ENCODE results near the gene SASH1.
"Not testable (repeated sequence)": the region's sequence is repeated elsewhere in the genome, so short reads cannot be mapped to it uniquely, and the experiment has no call there.

Gene SASH1

DNA sequence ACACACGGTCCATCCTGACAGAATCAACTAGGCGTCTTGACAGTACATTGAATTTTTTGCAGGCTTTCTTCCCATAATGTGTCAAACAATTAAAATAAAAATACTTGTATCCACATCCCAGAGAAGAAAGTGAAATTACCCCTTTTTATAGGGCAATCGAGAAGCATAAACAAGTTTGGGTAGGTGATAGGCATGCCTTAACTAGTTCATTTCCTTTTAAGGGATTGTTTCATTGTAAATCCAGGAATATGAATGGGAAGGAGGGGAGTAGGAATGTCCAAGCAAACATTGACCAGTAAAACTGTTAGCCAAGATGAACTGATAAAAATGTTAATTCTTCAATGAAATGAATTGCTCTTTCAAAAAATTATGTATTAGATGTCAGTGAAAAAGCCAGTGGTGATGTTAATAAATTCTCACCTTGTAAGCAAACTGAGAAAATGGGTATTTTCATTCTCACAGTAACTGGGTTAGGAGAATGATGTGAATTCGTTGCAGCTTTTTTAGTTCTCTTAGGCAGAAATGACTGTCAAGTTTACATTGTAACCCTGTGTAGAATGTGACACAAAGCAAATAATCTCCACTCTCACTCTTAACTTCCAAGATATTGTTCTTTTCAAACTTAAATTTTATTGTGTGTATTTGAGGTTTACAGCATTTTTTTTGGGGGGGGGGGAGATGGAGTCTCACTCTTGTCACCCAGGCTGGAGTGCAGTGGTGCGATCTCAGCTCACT lies 31.6 kb downstream of the SASH1 start:
- Mint-ChIP-seq H3K27me3 (peaks cover 15% of the 10 kb centered on the region), H3K36me3 (no peaks in the 10 kb centered on the region), H3K9me3 (peaks cover 4% of the 10 kb centered on the region), H3K27ac (no peak overlapping the region), H3K4me1 (no peaks in the 10 kb centered on the region), H3K4me3 (no peak overlapping the region)
- ATAC-seq = no peak

DNA sequence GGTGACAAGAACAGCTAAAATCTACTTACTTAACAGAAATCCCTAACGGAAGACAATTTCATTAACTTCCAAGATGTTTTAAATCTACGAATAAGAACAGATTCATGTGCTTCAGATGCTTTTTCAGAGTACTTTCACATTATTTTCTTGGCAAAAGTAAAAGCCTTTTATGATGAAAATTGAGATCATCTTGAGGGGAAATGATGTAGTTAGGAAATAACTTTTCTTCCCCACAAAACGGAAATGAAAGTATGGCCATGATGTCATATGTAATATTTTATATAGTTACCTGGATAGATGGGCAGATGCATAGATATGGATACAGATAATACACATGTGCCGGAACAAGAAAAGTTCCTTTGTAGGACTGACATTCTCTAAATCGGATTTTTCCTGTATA lies 32.8 kb downstream of the SASH1 start:
- Mint-ChIP-seq H3K27ac (no peak overlapping the region), H3K27me3 (peaks cover 4% of the 10 kb centered on the region), H3K4me1 (no peaks in the 10 kb centered on the region), H3K4me3 (no peak overlapping the region), H3K36me3 (no peaks in the 10 kb centered on the region), H3K9me3 (peaks cover 4% of the 10 kb centered on the region)
- ATAC-seq = no peak

DNA sequence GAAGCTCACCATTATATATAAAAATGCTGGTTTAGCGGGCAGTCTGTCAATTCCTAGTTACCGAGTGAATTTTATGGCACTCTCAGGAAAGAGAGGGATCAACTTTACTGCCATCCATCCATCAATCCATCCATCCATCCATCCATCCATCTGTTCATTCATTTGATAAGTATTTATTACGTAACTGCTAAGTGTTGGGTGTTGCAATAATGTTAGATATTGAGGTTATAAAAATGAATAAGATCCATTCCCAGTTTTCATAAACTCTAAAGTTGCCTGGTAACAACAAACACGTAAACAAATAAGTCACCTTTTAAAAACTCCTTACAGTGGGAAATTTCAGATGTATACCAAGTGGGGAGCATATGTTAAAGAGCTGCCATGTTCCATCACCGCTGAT lies 36.8 kb downstream of the SASH1 start:
- Mint-ChIP-seq H3K4me3 (no peak overlapping the region), H3K4me1 (no peaks in the 10 kb centered on the region), H3K9me3 (peaks cover 4% of the 10 kb centered on the region), H3K27me3 (peaks cover 17% of the 10 kb centered on the region), H3K36me3 (no peaks in the 10 kb centered on the region), H3K27ac (no peak overlapping the region)
- no peak for ATAC-seq

DNA sequence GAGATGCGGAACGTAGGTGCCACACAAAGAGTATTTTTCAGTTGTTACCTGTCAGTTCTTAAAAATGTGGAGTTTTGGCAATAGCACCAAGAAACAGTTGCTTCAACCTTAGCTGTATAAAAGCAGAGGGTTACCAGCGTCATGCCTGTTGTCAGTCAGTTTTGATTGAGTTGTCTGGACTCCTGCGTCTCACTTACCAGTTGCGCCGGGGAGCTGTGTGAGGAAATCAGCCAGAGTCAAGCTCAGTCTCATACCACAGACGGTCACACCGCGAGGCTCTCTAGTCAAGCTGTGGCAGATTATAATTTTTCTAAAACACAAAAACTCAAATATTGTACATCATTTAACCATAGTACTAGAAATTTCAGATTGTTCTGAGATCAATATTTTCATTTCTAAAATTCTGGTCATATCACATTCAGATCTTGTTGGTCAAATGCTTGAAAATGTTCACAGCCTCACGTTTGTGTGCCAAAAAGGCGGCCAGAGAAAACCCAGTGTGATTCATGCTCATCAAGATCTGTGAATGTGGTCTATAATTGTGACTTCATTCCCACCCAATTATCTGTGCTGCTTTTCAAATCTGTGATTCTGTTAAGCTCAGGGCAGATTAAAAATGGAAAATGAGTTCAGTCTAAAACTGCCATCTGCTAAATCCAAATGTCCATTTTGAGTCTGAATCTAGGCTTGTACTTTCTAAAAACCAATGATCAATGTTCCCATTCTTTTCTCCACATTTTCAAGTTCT lies 37.5 kb downstream of the SASH1 start:
- ATAC-seq = no peak
- no peaks in the 10 kb centered on the region for H3K36me3 Mint-ChIP-seq

DNA sequence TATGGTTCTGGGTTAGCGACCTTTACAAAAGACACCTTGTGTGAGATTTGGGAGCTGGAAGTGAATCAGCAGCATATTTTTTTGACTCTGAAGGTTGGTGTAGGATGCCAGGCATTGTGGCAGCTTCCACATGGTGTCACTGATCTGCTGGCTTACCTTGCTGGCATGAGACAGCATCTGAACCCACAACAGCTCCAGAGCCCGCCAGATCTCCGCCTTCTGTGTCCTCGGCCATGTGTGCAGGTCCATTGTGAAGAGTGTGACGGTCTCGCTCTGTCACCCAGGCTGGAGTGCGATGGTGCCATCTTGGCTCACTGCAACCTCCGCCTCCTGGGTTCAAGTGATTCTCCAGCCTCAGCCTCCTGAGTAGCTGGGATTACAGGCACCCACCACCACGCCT lies 39.4 kb downstream of the SASH1 start:
- not testable (repeated sequence) for H3K27ac Mint-ChIP-seq, H3K9me3 Mint-ChIP-seq, H3K4me3 Mint-ChIP-seq, H3K36me3 Mint-ChIP-seq, H3K4me1 Mint-ChIP-seq, ATAC-seq
- H3K27me3 Mint-ChIP-seq = peaks cover 19% of the 10 kb centered on the region

More for the DNA sequence above, 37.5 kb downstream of the SASH1 start:
- H3K9me3 Mint-ChIP-seq = peaks cover 4% of the 10 kb centered on the region
- peaks cover 17% of the 10 kb centered on the region for H3K27me3 Mint-ChIP-seq
- H3K4me1 Mint-ChIP-seq = no peaks in the 10 kb centered on the region
- no peak overlapping the region for H3K4me3 Mint-ChIP-seq
- H3K27ac Mint-ChIP-seq = no peak overlapping the region

DNA sequence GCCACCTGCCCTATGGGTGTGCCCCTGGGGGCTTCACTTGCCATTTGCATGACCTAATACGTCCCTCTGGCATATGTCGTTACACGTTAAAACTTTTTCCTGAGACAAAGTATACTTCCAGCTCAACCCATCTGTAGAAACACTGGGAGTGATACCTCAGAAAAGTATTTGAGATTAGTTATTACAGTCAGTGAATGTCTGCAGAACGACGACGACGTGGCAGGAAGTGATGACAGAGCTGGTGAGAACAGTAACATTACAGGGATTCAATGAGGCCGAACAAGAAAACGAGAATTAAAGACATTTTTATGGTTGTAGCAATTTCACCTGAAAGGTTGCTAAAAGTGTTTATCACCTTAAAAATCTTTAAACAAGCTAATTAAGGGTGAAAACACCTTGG lies 40.2 kb downstream of the SASH1 start:
- H3K36me3 Mint-ChIP-seq = no peaks in the 10 kb centered on the region

DNA sequence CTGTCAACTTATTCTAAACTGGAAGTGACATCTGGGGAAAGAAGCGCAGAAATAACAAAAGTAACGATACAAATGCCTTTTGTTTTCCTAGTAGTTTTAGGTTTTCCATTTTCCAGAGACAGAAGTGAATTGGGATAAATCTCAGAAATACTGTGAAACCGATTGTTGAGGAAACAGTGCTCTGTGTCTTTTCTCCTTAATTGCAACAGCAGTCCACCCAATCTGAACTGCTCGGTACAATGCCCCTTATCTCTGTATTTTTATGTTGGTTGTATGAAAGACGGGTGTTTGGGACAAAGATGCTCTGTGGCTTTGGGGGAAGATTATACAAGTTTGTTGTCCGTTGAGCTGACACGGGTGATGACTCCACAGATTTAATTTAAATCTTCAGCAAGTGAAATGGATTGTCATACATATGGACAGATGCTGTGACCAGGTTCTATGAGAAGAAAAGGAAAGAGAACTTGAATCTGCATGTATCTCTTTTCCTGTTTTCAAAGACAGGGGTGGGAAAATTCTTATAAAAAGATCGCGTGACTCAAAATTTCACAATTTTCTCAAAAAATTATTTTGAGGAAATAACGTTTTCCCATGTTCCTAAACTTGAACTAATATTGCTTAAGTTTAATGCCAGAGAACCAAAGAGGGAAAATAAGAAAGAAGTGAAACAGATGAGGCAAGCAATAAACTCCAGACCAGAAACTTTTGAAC lies 41.2 kb downstream of the SASH1 start:
- no peaks in the 10 kb centered on the region for H3K36me3 Mint-ChIP-seq
- H3K4me1 Mint-ChIP-seq = no peaks in the 10 kb centered on the region
- no peak overlapping the region for H3K27ac Mint-ChIP-seq
- no peak overlapping the region for H3K4me3 Mint-ChIP-seq
- no peak for ATAC-seq
- H3K27me3 Mint-ChIP-seq = peaks cover 37% of the 10 kb centered on the region
- no peaks in the 10 kb centered on the region for H3K9me3 Mint-ChIP-seq

More for the DNA sequence above, 40.2 kb downstream of the SASH1 start:
- no peaks in the 10 kb centered on the region for H3K9me3 Mint-ChIP-seq
- H3K27ac Mint-ChIP-seq = no peak overlapping the region
- no peaks in the 10 kb centered on the region for H3K4me1 Mint-ChIP-seq
- no peak for ATAC-seq
- peaks cover 27% of the 10 kb centered on the region for H3K27me3 Mint-ChIP-seq
- no peak overlapping the region for H3K4me3 Mint-ChIP-seq

DNA sequence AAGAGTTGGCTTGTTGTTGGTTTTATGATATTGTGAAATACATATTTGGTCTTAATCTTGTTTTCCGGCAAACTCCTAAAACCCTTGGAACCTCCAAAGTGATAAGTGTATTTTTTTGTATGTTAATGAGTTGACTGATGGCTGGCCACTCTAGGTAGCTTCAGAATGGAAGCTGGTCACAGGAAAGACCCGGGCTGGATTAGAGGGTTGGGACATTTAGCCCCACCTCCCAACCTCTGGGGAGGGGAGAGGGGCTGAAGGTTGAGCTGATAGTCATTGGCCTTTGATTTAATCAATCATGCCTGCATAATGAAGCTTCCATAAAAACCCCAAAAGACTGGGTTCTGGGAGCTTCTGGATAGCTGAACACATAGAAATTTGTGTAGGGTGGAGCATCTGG lies 42.7 kb downstream of the SASH1 start:
- H3K27ac Mint-ChIP-seq = no peak overlapping the region
- H3K4me1 Mint-ChIP-seq = no peaks in the 10 kb centered on the region
- H3K4me3 Mint-ChIP-seq = no peak overlapping the region
- peaks cover 47% of the 10 kb centered on the region for H3K27me3 Mint-ChIP-seq
- ATAC-seq = no peak
- no peaks in the 10 kb centered on the region for H3K9me3 Mint-ChIP-seq
- no peaks in the 10 kb centered on the region for H3K36me3 Mint-ChIP-seq

DNA sequence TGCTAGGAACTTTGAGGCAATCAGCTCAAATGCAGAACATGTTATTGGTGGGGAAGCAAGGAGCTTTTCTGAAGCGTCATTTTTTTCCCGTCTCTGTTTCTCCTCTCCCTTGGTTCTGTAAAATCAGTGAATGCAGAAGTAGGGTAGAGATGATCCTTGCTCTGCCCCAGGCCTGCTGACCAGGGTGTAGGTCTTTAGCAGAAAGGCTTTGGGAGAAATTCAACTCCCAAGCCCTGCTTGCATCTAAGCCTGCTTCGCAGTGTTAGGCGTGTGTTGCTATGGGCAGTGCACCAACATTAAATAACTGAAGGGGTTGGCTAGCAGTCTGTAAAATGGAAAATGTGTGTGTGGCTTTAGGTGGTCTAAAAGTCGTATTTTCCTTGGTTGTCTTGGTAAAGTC lies 45.9 kb downstream of the SASH1 start:
- Mint-ChIP-seq H3K4me1 (no peaks in the 10 kb centered on the region), H3K36me3 (no peaks in the 10 kb centered on the region)
- ATAC-seq = no peak

DNA sequence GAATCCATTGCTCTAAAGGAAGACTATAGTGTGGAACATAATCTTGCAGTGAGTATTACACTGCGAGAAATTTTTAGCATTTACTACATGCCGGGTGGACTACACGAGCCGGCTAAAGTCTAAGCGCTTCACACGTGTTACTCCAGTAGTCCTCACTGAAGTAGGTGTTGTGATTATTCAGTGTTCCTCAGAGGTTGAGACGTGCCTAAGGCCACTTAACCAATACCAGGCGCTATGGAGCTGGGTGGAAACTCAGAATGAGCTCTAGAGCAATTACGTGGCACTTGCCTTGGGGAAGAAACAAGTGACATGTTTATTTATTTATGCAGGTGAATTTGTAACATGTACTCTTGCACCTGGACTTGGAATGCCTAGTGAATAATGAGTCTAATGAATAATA lies 46.4 kb downstream of the SASH1 start:
- no peak for ATAC-seq
- no peak overlapping the region for H3K27ac Mint-ChIP-seq

More for the DNA sequence above, 45.9 kb downstream of the SASH1 start:
- H3K27ac Mint-ChIP-seq = no peak overlapping the region
- no peak overlapping the region for H3K4me3 Mint-ChIP-seq
- no peaks in the 10 kb centered on the region for H3K9me3 Mint-ChIP-seq
- peaks cover 37% of the 10 kb centered on the region for H3K27me3 Mint-ChIP-seq

DNA sequence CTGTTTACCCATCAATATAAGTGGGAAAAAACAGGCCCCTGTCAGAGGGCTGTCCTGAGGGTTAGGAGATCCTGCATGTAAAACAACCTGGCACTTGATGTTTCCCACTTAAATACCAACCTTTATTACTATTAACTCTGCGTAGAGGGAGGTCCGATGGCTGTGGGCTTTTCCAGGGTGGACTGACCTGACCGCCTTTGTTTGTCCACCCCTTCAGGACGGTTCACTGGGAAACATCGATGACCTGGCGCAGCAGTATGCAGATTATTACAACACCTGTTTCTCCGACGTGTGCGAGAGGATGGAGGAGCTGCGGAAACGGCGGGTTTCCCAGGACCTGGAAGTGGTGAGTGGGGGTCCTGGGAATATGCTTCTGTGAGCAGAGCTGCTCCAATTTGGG lies 47.3 kb downstream of the SASH1 start:
- Mint-ChIP-seq H3K9me3 (no peaks in the 10 kb centered on the region), H3K27ac (no peak overlapping the region), H3K27me3 (peaks cover 50% of the 10 kb centered on the region), H3K4me3 (no peak overlapping the region), H3K4me1 (no peaks in the 10 kb centered on the region), H3K36me3 (no peaks in the 10 kb centered on the region)
- no peak for ATAC-seq

More for the DNA sequence above, 46.4 kb downstream of the SASH1 start:
- Mint-ChIP-seq H3K36me3 (no peaks in the 10 kb centered on the region), H3K9me3 (no peaks in the 10 kb centered on the region), H3K27me3 (peaks cover 42% of the 10 kb centered on the region), H3K4me3 (no peak overlapping the region), H3K4me1 (no peaks in the 10 kb centered on the region)

DNA sequence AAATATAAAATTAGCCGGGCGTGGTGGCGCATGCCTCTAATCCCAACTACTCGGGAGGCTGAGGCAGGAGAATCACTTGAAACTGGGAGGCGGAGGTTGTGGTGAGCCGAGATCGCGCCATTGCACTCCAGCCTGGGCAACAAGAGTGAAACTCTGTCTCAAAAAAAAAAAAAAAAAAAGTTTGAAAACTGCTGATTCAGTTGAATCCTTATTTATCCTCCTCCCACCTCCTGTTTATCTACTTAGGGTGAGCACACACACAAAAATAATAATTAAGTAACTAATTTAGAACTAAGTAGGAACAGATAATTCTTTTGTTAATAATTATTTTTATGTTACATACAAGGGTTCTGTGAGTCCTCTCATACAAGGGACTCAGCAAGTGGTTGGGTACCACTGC lies 49.5 kb downstream of the SASH1 start:
- H3K36me3 Mint-ChIP-seq, H3K9me3 Mint-ChIP-seq, H3K27ac Mint-ChIP-seq, H3K4me1 Mint-ChIP-seq, ATAC-seq, H3K4me3 Mint-ChIP-seq: not testable (repeated sequence)
- peaks cover 47% of the 10 kb centered on the region for H3K27me3 Mint-ChIP-seq

DNA sequence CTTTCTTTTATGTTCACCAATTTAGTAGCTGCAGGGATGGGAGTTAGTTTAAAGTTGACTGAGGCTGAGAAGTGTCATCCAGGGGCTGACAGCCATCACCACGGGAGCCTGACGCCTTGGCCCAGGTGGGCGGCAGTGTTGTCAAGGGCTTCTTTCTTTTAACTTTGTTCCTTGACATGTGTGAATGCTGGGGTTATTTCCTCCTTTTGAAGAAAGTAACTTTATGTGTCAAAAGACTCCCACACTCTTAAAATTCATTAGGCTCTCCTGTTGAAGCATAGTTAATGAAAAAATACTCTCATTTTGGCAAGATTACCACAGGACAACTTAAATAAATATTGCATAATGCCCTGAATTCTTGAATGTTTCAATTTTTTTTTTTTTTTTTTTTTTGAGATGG lies 50.0 kb downstream of the SASH1 start:
- H3K4me3 Mint-ChIP-seq = no peak overlapping the region
- no peak for ATAC-seq

DNA sequence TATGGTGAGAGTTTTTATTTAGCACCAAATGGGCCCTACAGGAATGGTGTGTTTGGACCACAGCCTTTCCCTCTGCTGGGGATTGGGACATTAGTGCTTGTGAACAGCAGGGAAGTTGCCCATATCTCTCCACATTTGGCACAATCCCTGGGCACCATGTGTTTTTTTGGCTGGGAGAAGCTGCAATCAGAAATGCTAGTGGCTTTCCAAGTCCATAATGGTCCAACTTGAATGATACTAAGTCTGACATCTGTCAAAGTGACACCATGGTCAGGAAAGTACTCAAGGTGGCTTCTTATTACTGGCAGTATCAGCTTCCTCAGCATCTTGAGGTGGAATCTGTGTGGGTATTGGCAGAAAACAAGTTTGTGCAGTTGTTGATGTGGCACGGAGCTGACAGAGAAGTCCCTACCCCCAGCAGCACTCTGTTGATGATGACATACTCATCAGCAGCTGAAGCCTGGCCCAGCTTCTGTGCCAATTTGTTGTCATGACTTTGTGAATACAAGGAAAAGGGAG lies 53.0 kb downstream of the SASH1 start:
- no peak for ATAC-seq
- no peak overlapping the region for H3K4me3 Mint-ChIP-seq
- H3K4me1 Mint-ChIP-seq = no peaks in the 10 kb centered on the region
- no peak overlapping the region for H3K27ac Mint-ChIP-seq
- H3K9me3 Mint-ChIP-seq = no peaks in the 10 kb centered on the region
- peaks cover 18% of the 10 kb centered on the region for H3K27me3 Mint-ChIP-seq
- no peaks in the 10 kb centered on the region for H3K36me3 Mint-ChIP-seq

More for the DNA sequence above, 50.0 kb downstream of the SASH1 start:
- H3K27ac Mint-ChIP-seq = no peak overlapping the region
- no peaks in the 10 kb centered on the region for H3K9me3 Mint-ChIP-seq
- no peaks in the 10 kb centered on the region for H3K4me1 Mint-ChIP-seq
- peaks cover 42% of the 10 kb centered on the region for H3K27me3 Mint-ChIP-seq
- no peaks in the 10 kb centered on the region for H3K36me3 Mint-ChIP-seq

DNA sequence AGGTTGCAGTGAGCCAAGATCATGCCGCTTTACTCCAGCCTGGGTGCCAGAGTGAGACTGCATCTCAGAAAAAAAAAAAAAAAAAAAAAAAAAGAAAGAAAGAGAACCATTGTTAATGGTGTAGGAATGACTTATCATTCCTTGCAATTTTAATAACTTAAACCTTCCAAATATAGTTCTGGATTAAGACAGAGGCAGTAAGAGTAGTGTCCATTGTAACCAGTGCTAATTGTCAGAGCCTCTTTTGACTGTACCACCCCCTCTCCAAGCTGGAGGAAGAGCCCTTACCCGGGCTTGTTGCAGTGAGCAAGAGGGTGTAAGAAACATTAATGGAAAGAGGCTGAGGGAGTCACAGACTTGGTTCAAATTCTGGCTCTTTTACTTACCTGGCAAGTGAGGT lies 53.8 kb downstream of the SASH1 start:
- Mint-ChIP-seq H3K27ac (no peak overlapping the region), H3K4me1 (no peaks in the 10 kb centered on the region), H3K27me3 (peaks cover 13% of the 10 kb centered on the region), H3K4me3 (no peak overlapping the region), H3K36me3 (no peaks in the 10 kb centered on the region), H3K9me3 (no peaks in the 10 kb centered on the region)
- no peak for ATAC-seq

Measured in stimulated activated memory B cell treated with anti-CD40 and anti-IgM and Interleukin-4, amounts not matched to agents 10 μg/mL and 1 μg/mL and 100 μg/mL, for 72 hours (primary cell).